ENCODE data around the gene SMYD5.

GRCh38 chr2:73253400-73253799 is 39.4 kb downstream of the SMYD5 start:
- no peak for TF ChIP-seq CTCF (IDR thresholded peaks at IDR 0.05)
- no peak for TF ChIP-seq POLR2A (IDR thresholded peaks at IDR 0.05)
